SK-N-SH (cell line): ENCODE data around the gene SLC8A1. TPM values are rescaled to one million over a fixed set of nuclear protein-coding genes. Genes with fewer than 3 reads are reported as not detected.

Experiments
- CTCF ChIA-PET: fragments of 300-600, 350-600 bp; formaldehyde crosslinking; extraction: SDS; loops from one replicate; lab custom pipeline; 2021; lab: Yijun Ruan, JAX
- POLR2A ChIA-PET: fragments of 350-600 bp; sonication (Branson Sonifier 250); formaldehyde crosslinking; extraction: SDS; loops from one replicate; lab custom pipeline; 2020; ENCODE audit warnings: antibody characterized with exemption, inconsistent platforms; lab: Yijun Ruan, JAX
- DNase-seq: peaks from one replicate; pipeline ENCODE4 v3.0.0; 2012
- H2AFZ ChIP-seq: fragments of 200-600 bp; sonication (generic); 2 replicates; pipeline ENCODE4 v1.8.1; 2016; ENCODE audit warnings: antibody characterized with exemption, mild to moderate bottlenecking, low read depth
- H3F3A ChIP-seq: fragments of 200-600 bp; sonication (generic); replicated peaks from 2 replicates; pipeline ENCODE3; 2016; ENCODE audit warnings: antibody characterized with exemption, mild to moderate bottlenecking; ENCODE audit not compliant: insufficient read depth
- H3K27ac ChIP-seq, 2 experiments: fragments of 200-500 bp in 1 of 2; fragments of 200-600 bp in 1 of 2; sonication (Bioruptor generic) in 1 of 2; sonication (generic), shearing (Covaris generic) in 1 of 2; 2 replicates each; pipeline versions ENCODE4 v1.5.1 to v1.6.1; 2014 to 2016; ENCODE audit warnings: low read depth in 2 of 2, inconsistent platforms in 1 of 2, low read length in 1 of 2, mild to moderate bottlenecking in 1 of 2, mixed read lengths in 1 of 2
- H3K27me3 ChIP-seq: fragments of 200-600 bp; sonication (generic), shearing (Covaris generic); 2 replicates; pipeline ENCODE4 v1.6.1; 2016; ENCODE audit warnings: mixed run types; ENCODE audit not compliant: insufficient read depth
- H3K36me3 ChIP-seq, 2 experiments: fragments of 200-500 bp in 1 of 2; fragments of 200-600 bp in 1 of 2; sonication (Bioruptor generic) in 1 of 2; sonication (generic) in 1 of 2; replicated peaks in 1 of 2; 2 replicates each; pipeline versions ENCODE3 to v1.5.1; 2014 to 2016; ENCODE audit warnings: low read length in 1 of 2, mild to moderate bottlenecking in 1 of 2; ENCODE audit not compliant: insufficient read depth in 2 of 2, control insufficient read depth in 1 of 2
- H3K4me1 ChIP-seq, 2 experiments: fragments of 200-500 bp in 1 of 2; fragments of 200-600 bp in 1 of 2; sonication (Bioruptor generic) in 1 of 2; sonication (generic), shearing (Covaris generic) in 1 of 2; 2 replicates each; pipeline versions ENCODE4 v1.5.1 to v1.6.1; 2014 to 2016; ENCODE audit warnings: low read depth in 1 of 2, low read length in 1 of 2, mixed run types in 1 of 2; ENCODE audit not compliant: insufficient read depth in 2 of 2, control insufficient read depth in 1 of 2
- H3K4me2 ChIP-seq: fragments of 200-600 bp; sonication (generic), shearing (Covaris generic); 2 replicates; pipeline ENCODE4 v1.6.1; 2017; ENCODE audit warnings: mixed run types
- H3K4me3 ChIP-seq, 2 experiments: fragments of 200-500 bp in 1 of 2; fragments of 200-600 bp in 1 of 2; sonication (Bioruptor generic) in 1 of 2; sonication (generic), shearing (Covaris generic) in 1 of 2; 2 replicates each; pipeline versions ENCODE4 v1.5.1 to v1.8.1; 2014 to 2016; ENCODE audit warnings: low read depth in 2 of 2, inconsistent platforms in 1 of 2, low read length in 1 of 2, mild to moderate bottlenecking in 1 of 2, mixed read lengths in 1 of 2, moderate library complexity in 1 of 2
- H3K79me2 ChIP-seq: fragments of 200-600 bp; sonication (generic); 2 replicates; pipeline ENCODE4 v1.8.1; 2017; ENCODE audit warnings: mild to moderate bottlenecking; ENCODE audit not compliant: insufficient read depth
- H3K9ac ChIP-seq: fragments of 200-600 bp; sonication (generic); 2 replicates; pipeline ENCODE4 v1.6.1; 2017; ENCODE audit warnings: mixed run types
- H3K9me2 ChIP-seq: fragments of 200-600 bp; sonication (generic); 2 replicates; pipeline ENCODE4 v1.6.1; 2017; ENCODE audit warnings: mixed run types
- H3K9me3 ChIP-seq: fragments of 200-600 bp; sonication (generic); 2 replicates; pipeline ENCODE4 v1.6.1; 2017; ENCODE audit warnings: mixed run types, mild to moderate bottlenecking, moderate library complexity
- H4K20me1 ChIP-seq: fragments of 200-600 bp; sonication (generic); 2 replicates; pipeline ENCODE4 v1.6.1; 2017; ENCODE audit warnings: mild to moderate bottlenecking, mixed run types; ENCODE audit not compliant: insufficient read depth
- ELF1 ChIP-seq: IDR thresholded peaks from 2 replicates; pipeline ENCODE4 v1.4.0; 2012
- EZH2phosphoT487 ChIP-seq: fragments of 200-600 bp; sonication (generic); IDR thresholded peaks from 2 replicates; pipeline ENCODE4 v1.6.1; 2017; ENCODE audit warnings: low read depth, mixed run types, mild to moderate bottlenecking, antibody characterized with exemption, moderate library complexity, borderline replicate concordance
- FOSL2 ChIP-seq: IDR thresholded peaks from 2 replicates; pipeline ENCODE4 v1.4.0; 2012; ENCODE audit warnings: low read depth, mild to moderate bottlenecking, moderate library complexity, borderline replicate concordance
- GATA2 ChIP-seq: sonication (generic); formaldehyde crosslinking; IDR thresholded peaks from 2 replicates; pipeline ENCODE4 v1.5.0; 2020; ENCODE audit warnings: mild to moderate bottlenecking, missing genetic modification reagents
- MXI1 ChIP-seq: IDR thresholded peaks from 2 replicates; pipeline ENCODE4 v1.6.1; 2012; ENCODE audit warnings: mild to moderate bottlenecking, low read depth, low read length, improper control_type of control experiment
- POLR2AphosphoS5 ChIP-seq: IDR thresholded peaks from 2 replicates; pipeline ENCODE4 v1.6.1; 2012; ENCODE audit warnings: low read depth, low read length
- RAD21 ChIP-seq: IDR thresholded peaks from 2 replicates; pipeline ENCODE4 v1.6.1; 2012; ENCODE audit warnings: mild to moderate bottlenecking, low read length
- RFX5 ChIP-seq: IDR thresholded peaks from 2 replicates; pipeline ENCODE4 v1.6.1; 2012; ENCODE audit warnings: mild to moderate bottlenecking, improper control_type of control experiment, low read length
- RXRA ChIP-seq: IDR thresholded peaks from 2 replicates; pipeline ENCODE4 v1.4.0; 2012; ENCODE audit warnings: low read depth, mild to moderate bottlenecking, borderline replicate concordance
- WGBS: methylation state at CpG from one replicate; pipeline ENCODE4 v1.1.6; 2017; ENCODE audit warnings: low lambda C conversion rate; 5-methylcytosine and 5-hydroxymethylcytosine counted together
- polyA plus RNA-seq, 3 experiments: library from polyadenylated mRNA; depleted of rRNA; stranded (reverse); fragments of >200 nt; gene quantifications; 2 replicates each; pipeline ENCODE4 v1.2.3, GENCODE V29; 2012
- TF ChIP-seq, protein P1 (sequence below): IDR thresholded peaks from 2 replicates; pipeline ENCODE4; 2012
- TF ChIP-seq, protein P2 (sequence below): fragments of 150-350 bp; IDR thresholded peaks from 2 replicates; pipeline ENCODE4 v1.6.1; 2016; ENCODE audit warnings: mild to moderate bottlenecking, low read depth, low read length
- TF ChIP-seq, protein P3 (sequence below): IDR thresholded peaks from 2 replicates; pipeline ENCODE4 v1.4.0; 2012; ENCODE audit warnings: low read depth
- TF ChIP-seq, protein P4 (sequence below): IDR thresholded peaks from 2 replicates; pipeline ENCODE4 v1.4.0; 2012; ENCODE audit warnings: low read depth, borderline replicate concordance
- TF ChIP-seq, protein P5 (sequence below): fragments of 150-350 bp; IDR thresholded peaks from 2 replicates; pipeline ENCODE4 v1.6.1; 2017; ENCODE audit warnings: antibody characterized with exemption, low read length, low read depth, borderline replicate concordance

SLC8A1 gene
- polyA plus RNA-seq, 1 of the 3 experiments (the other 2 are of a cell fraction): 3.2 TPM

DNA sequence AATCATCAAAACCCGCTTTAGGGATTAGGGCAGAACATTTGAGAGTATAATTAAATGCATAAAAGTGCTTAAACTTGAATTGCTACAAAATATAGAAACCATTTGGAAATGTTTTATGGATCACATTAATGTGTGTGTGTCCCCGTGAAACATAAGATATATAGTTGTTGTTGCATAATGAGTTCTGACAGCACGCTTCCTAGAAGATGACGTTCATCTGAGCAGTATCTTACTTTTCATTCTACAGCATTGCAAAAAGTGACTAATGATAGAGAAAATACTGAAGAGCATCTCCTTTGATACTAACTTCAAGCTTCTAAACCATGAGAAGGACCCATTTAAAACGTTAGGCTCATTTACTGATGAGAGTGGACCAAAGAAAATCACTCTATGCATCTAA is 63.7 kb downstream of the SLC8A1 start:
- TF ChIP-seq, protein P1, sequence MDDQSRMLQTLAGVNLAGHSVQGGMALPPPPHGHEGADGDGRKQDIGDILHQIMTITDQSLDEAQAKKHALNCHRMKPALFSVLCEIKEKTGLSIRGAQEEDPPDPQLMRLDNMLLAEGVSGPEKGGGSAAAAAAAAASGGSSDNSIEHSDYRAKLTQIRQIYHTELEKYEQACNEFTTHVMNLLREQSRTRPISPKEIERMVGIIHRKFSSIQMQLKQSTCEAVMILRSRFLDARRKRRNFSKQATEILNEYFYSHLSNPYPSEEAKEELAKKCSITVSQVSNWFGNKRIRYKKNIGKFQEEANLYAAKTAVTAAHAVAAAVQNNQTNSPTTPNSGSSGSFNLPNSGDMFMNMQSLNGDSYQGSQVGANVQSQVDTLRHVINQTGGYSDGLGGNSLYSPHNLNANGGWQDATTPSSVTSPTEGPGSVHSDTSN: no peak
- TF ChIP-seq, protein P2, sequence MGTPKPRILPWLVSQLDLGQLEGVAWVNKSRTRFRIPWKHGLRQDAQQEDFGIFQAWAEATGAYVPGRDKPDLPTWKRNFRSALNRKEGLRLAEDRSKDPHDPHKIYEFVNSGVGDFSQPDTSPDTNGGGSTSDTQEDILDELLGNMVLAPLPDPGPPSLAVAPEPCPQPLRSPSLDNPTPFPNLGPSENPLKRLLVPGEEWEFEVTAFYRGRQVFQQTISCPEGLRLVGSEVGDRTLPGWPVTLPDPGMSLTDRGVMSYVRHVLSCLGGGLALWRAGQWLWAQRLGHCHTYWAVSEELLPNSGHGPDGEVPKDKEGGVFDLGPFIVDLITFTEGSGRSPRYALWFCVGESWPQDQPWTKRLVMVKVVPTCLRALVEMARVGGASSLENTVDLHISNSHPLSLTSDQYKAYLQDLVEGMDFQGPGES: no peak
- TF ChIP-seq, protein P3, sequence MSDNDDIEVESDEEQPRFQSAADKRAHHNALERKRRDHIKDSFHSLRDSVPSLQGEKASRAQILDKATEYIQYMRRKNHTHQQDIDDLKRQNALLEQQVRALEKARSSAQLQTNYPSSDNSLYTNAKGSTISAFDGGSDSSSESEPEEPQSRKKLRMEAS: no peak
- TF ChIP-seq, protein P4, sequence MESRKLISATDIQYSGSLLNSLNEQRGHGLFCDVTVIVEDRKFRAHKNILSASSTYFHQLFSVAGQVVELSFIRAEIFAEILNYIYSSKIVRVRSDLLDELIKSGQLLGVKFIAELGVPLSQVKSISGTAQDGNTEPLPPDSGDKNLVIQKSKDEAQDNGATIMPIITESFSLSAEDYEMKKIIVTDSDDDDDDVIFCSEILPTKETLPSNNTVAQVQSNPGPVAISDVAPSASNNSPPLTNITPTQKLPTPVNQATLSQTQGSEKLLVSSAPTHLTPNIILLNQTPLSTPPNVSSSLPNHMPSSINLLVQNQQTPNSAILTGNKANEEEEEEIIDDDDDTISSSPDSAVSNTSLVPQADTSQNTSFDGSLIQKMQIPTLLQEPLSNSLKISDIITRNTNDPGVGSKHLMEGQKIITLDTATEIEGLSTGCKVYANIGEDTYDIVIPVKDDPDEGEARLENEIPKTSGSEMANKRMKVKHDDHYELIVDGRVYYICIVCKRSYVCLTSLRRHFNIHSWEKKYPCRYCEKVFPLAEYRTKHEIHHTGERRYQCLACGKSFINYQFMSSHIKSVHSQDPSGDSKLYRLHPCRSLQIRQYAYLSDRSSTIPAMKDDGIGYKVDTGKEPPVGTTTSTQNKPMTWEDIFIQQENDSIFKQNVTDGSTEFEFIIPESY: no peak
- no peak for TF ChIP-seq RXRA
- TF ChIP-seq EZH2phosphoT487: no peak
- no peak for TF ChIP-seq FOSL2
- TF ChIP-seq, protein P5, sequence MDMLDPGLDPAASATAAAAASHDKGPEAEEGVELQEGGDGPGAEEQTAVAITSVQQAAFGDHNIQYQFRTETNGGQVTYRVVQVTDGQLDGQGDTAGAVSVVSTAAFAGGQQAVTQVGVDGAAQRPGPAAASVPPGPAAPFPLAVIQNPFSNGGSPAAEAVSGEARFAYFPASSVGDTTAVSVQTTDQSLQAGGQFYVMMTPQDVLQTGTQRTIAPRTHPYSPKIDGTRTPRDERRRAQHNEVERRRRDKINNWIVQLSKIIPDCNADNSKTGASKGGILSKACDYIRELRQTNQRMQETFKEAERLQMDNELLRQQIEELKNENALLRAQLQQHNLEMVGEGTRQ: no peak
- no peak for TF ChIP-seq MXI1
- TF ChIP-seq ELF1: no peak
- no peak for TF ChIP-seq GATA2 (CRISPR knock-in tag)
- no peak for TF ChIP-seq RAD21
- no peak for TF ChIP-seq POLR2AphosphoS5
- no peak for TF ChIP-seq RFX5
- Histone ChIP-seq H3F3A (no peaks in the 10 kb centered on the region), H2AFZ (no peak overlapping the region), H4K20me1 (no peaks in the 10 kb centered on the region), H3K27ac (no peak overlapping the region), H3K9ac (no peak overlapping the region), H3K4me3 (no peak overlapping the region), H3K4me2 (no peak overlapping the region), H3K79me2 (no peaks in the 10 kb centered on the region; the same call in 1 of the 2 replicates), H3K36me3 (no peaks in the 10 kb centered on the region), H3K9me2 (0 out of 2 replicates have a peak, but pooled peaks cover 4% of the 10 kb centered on the region), H3K4me1 (no peaks in the 10 kb centered on the region), H3K27me3 (no peaks in the 10 kb centered on the region), H3K9me3 (no peaks in the 10 kb centered on the region)
- ChIA-PET CTCF (no interaction called here), POLR2A (no interaction called here)
- WGBS: 83% methylated on average over 5 of the region's 5 CpGs
- DNase-seq: no peak
